K562 (cell line): ENCODE measurements around the gene SSH3.

Source experiments
- BCOR ChIP-seq: fragments of 450-650 bp; IDR thresholded peaks from 2 replicates; pipeline ENCODE4 v1.6.1; 2016
- NELFE ChIP-seq: IDR thresholded peaks from 2 replicates; pipeline ENCODE4 v1.6.1; 2011; ENCODE audit warnings: mild to moderate bottlenecking; ENCODE audit not compliant: insufficient read depth, insufficient read length
- NFRKB ChIP-seq: fragments of 450-650 bp; IDR thresholded peaks from 2 replicates; pipeline ENCODE4 v1.6.1; 2016; ENCODE audit warnings: low read depth
- PHF8 ChIP-seq: fragments of 200-600 bp; sonication (generic); IDR thresholded peaks from 2 replicates; pipeline ENCODE4 v1.6.1; 2012; ENCODE audit warnings: mixed run types, mild to moderate bottlenecking, inconsistent platforms, low read length, moderate library complexity, borderline replicate concordance
- YY1 ChIP-seq, 3 experiments: IDR thresholded peaks; 2 replicates each; pipeline ENCODE4 v1.6.1; 2011; ENCODE audit warnings: low read length in 2 of 3, mild to moderate bottlenecking in 2 of 3, moderate library complexity in 2 of 3, borderline replicate concordance in 1 of 3, control low read depth in 1 of 3, low read depth in 1 of 3; ENCODE audit not compliant: insufficient read depth in 3 of 3, insufficient replicate concordance in 2 of 3, control insufficient read depth in 1 of 3, insufficient read length in 1 of 3; ENCODE audit errors: extremely low read depth in 1 of 3
- TF ChIP-seq, protein P1 (sequence below), 2 experiments: IDR thresholded peaks in 1 of 2; conservative IDR thresholded peaks in 1 of 2; 2 replicates each; pipeline ENCODE4 v1.6.1; 2016; ENCODE audit warnings: low read depth in 2 of 2, mild to moderate bottlenecking in 1 of 2, missing compliant biosample characterization in 1 of 2, missing genetic modification characterization in 1 of 2, moderate library complexity in 1 of 2
- TF ChIP-seq, protein P2 (sequence below): conservative IDR thresholded peaks from 2 replicates; pipeline ENCODE4 v1.6.1; 2011; ENCODE audit warnings: low read depth, mild to moderate bottlenecking, low read length; ENCODE audit not compliant: control insufficient read depth
- TF ChIP-seq, protein P3 (sequence below), 3 experiments: IDR thresholded peaks in 2 of 3; conservative IDR thresholded peaks in 1 of 3; 2 replicates each; pipeline ENCODE4 v1.5.1; 2011 to 2012; ENCODE audit warnings: low read length in 3 of 3, mild to moderate bottlenecking in 3 of 3, control low read depth in 2 of 3, improper control_type of control experiment in 1 of 3, inconsistent platforms in 1 of 3, low read depth in 1 of 3, mixed read lengths in 1 of 3, moderate library complexity in 1 of 3; ENCODE audit not compliant: insufficient read depth in 2 of 3

DNA sequence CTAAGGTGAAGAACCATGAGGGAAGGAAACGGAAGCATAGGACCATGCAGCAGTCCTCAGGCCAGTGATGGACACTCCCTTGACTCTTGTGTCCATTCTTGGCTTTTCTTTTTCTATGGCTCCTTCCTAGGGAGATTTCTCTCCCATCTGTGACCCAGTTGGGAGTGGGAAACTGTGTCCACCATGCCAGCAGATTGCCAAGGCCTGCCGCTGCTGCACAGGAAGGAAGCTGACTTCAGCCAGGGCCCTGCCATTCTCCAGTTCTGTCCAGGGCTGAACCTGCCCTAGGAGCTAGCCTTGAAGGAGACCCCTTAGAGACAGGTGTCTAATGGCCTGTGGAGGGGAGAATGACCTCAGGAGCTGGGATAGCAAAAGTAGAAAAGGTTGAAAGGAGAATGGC lies 17.4 kb downstream of the SSH3 start:
- no peak for TF ChIP-seq NFRKB
- TF ChIP-seq, protein P1, sequence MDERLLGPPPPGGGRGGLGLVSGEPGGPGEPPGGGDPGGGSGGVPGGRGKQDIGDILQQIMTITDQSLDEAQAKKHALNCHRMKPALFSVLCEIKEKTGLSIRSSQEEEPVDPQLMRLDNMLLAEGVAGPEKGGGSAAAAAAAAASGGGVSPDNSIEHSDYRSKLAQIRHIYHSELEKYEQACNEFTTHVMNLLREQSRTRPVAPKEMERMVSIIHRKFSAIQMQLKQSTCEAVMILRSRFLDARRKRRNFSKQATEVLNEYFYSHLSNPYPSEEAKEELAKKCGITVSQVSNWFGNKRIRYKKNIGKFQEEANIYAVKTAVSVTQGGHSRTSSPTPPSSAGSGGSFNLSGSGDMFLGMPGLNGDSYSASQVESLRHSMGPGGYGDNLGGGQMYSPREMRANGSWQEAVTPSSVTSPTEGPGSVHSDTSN (CRISPR knock-in tag; IDR thresholded peaks at IDR 0.05; ENCODE audit: low read depth) = no peak
- TF ChIP-seq, protein P1 (tag; conservative IDR thresholded peaks at IDR 0.05; ENCODE audit: low read depth) = no peak
- no peak for TF ChIP-seq YY1 (IDR thresholded peaks at IDR 0.05; ENCODE audit: borderline replicate concordance in 1 of 3, control insufficient read depth in 1 of 3, extremely low read depth in 1 of 3, insufficient read depth in 3 of 3, insufficient read length in 1 of 3, insufficient replicate concordance in 2 of 3, low read depth in 1 of 3, low read length in 2 of 3)
- TF ChIP-seq, protein P2, sequence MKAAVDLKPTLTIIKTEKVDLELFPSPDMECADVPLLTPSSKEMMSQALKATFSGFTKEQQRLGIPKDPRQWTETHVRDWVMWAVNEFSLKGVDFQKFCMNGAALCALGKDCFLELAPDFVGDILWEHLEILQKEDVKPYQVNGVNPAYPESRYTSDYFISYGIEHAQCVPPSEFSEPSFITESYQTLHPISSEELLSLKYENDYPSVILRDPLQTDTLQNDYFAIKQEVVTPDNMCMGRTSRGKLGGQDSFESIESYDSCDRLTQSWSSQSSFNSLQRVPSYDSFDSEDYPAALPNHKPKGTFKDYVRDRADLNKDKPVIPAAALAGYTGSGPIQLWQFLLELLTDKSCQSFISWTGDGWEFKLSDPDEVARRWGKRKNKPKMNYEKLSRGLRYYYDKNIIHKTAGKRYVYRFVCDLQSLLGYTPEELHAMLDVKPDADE = no peak
- no peak for TF ChIP-seq NELFE
- TF ChIP-seq PHF8 = no peak
- TF ChIP-seq, protein P3, sequence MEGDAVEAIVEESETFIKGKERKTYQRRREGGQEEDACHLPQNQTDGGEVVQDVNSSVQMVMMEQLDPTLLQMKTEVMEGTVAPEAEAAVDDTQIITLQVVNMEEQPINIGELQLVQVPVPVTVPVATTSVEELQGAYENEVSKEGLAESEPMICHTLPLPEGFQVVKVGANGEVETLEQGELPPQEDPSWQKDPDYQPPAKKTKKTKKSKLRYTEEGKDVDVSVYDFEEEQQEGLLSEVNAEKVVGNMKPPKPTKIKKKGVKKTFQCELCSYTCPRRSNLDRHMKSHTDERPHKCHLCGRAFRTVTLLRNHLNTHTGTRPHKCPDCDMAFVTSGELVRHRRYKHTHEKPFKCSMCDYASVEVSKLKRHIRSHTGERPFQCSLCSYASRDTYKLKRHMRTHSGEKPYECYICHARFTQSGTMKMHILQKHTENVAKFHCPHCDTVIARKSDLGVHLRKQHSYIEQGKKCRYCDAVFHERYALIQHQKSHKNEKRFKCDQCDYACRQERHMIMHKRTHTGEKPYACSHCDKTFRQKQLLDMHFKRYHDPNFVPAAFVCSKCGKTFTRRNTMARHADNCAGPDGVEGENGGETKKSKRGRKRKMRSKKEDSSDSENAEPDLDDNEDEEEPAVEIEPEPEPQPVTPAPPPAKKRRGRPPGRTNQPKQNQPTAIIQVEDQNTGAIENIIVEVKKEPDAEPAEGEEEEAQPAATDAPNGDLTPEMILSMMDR (IDR thresholded peaks at IDR 0.05 in 2 of 3, conservative IDR thresholded peaks at IDR 0.05 in 1 of 3; ENCODE audit: insufficient read depth in 2 of 3, low read depth in 1 of 3, low read length in 3 of 3) = no peak
- no peak for TF ChIP-seq BCOR
